HG03039 (cell line): Measurements from ENCODE around the gene EEPD1.

ENCODE experiments used
- ATAC-seq: cut with Tn5 transposase; IDR thresholded peaks from one replicate; pipeline ENCODE4 v1.9.1; 2021; ENCODE audit warnings: mild to moderate bottlenecking, moderate library complexity; ENCODE audit not compliant: unreplicated experiment

EEPD1 gene

DNA sequence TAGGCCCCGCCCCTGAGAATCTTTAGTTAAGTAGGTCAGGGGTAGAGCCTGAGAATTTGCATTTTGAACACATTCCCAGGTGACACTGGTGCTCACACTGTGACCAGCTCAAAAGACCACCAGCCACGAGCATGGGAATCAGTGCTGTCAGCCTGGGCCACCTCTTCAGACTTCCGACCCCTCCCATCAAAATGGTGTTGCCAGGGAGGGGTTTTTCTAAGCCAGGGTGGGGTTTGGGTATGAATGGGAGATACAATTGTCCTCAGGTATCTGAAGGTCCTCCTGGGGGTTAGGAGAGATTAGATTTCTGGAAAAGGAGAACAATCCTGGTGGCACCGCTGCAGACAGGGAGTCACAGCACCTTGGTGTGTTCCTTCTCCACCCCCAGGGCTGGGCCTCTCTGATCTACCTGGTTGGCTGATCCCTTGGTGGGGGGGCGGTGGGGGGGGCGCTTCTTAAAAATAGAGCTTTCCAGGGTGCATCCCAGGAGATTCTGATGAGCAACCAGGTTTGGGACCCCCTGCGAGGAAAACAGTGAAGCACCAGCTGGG, 125.1 kb downstream of the EEPD1 start:
- ATAC-seq = no peak

DNA sequence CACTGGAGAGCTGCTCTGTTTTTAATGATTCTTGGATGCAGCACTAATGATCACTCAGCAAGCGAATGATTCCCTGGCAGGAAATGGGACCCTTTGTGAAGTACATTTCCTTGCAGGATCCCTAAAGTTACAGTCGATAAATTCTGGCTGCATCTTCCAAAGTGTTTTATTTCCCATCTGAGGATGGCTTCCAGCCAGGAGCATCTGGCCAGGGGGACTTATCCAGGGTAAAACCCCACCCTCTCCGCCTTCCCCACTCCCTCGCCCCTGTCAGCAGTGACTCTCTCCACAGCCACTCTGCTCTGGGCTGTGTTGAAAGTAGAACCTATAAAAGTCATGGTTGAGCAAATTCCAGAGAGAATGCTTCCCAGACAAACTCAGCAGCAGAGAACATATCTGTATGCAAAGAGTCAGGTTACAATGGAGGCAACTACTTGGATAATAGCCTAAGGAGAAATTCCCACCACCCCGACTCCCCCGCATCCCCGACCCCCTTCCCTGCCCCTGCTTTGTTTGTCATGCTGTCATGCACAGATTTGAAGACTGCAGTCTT, 125.6 kb downstream of the EEPD1 start:
- no peak for ATAC-seq

DNA sequence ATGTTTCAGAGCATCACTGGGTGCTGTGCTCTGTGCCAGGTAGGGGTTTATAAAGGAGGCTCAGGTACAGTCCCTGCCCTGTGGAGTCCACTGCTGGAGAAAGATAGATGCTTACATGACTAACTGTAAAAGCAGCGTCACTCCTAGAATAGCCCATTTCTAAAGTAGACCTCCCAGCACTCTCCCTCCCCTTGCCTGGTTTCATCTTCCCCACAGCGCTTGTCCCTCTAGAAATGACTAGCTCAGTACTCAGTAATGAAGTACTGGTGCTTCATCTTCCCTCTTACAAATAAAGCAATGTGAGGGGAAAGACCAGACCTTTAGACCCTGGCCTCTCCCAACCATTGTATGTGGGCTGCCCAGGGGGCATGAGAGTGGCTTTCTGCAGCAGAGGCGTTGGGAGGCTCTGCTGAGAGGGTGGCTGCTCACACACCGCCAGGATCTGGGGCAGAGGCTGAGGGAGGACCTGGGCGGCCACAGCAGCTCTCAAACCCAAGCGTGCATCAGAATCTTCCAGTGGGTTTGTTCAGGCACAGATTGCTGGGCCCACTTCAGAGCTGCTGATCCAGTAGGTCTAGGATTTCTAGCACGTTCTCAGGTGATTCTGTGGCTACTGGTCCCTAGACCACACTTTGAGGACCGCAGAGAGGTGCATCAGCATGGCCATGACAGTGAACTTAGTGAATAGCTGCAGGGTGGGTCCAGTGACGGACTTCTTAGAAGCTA, 126.3 kb downstream of the EEPD1 start:
- peak; percentile 79 for ATAC-seq

DNA sequence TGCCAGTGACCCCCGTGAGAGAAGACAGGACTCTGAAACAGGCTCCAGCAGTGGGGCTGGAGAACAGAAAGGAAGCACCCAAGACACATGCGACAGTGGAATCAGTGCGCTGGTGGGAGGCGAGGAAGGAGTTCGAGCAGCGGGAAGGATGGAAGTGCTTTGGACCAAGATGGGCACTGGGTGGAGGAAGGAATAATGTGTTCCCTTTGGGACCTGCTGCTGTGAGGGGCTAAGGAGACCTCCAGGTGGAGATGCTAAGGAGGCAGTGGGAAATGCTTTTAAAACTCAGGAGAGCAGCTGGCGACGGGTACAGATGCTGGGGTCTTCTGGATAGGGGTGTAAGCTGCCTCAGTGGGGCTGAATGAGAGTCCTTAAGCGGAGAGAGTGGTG, 126.9 kb downstream of the EEPD1 start:
- no peak for ATAC-seq

DNA sequence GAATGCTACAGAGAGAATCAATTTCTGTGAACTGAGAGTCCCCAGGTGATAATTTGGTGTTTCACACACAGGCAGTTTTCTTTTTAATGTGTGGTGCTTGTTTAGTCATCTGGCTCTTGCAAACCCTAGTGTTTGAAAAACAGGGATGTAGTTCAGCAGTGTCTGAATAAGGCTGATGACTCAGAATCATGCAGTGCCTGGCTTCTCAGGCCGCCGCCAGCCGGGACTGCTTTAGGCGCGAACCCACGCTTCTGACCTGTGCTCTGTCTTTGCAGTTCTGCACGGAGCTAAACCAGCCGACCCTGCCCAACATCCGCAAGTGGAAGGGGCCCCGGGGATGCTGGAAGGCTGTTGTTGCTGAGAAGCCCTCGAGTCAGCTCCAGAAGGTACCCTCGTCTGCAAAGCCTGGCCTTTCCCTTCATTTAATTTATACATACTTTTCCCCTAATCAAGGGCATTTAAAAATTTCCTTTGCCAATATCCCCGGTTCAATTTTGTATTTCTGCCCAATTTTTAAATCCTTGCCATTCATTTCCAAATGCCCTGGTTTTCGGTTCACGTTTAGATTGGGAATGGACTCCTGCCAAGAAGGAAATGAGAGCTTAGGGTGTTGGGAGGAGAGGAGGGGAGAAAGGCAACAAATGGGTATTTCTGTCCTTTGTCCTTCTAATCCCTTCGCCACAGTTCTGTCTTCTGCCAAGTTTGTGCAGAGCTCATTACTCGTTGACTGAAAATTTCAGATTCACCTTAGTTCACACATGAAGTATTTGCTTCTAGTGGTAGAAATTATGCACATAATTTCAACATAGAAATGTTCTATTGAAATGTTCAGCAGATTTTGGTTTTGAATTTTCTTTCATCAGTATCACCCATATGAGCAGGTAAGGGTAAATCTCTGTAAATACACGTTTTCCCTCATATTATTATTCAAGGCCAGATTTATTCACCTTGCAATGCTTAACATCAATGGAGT, 128.1 kb downstream of the EEPD1 start:
- ATAC-seq = peak; percentile 45

DNA sequence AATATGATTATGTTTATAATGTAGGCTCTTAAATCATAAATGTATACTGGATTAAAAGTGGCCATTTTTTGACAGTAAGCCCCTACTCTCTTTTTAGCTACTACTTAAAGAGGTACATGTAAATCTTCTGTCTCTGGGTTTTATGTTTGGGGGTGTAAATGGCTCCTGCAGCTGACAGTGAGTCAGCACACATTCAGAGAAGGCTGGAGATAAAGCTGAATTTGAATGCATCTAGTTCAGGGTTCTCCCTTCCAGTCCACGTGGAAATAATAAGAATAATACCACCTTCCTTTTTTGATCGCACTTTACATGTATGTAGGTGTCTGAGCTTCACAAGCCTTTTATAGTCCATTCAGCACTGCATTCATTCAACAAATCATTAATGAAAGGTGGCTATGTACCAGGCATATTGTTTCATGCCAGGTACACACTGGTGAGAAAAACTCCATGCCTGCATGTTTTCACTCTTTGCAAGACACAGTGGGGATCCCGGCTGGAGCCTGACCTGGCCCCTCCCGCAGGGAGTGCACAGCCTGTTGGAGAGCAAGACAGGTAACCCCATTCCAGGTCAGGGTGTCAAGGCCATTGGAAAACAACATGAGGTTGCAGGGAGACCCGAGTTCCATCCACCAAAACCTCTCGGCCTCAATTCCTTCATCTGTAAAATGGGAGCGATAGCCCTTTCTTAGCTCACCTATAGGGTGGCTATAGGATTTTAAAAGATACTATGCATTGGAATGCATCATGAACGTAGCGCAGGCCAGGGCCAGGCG, 129.1 kb downstream of the EEPD1 start:
- ATAC-seq = no peak

DNA sequence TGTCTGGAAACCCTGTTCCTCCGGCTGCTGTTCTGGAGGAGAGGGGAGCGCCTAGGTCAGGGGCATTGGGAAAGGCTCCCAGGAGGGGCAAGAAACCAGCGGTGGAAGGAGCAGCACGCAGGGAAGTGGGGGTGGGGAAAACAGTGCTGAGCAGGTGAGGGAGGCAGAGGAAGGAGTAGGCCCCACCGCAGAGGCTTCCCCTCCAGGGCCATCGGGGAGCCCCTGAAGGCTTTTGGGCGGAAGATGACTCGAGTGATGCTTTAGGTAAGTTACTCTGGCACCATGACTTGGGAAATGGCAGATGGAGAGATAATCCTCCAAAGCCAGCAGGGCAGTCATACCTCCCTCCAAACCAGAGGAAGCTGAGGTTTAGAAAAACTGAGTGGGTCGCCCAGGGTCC, 130.1 kb downstream of the EEPD1 start:
- no peak for ATAC-seq

DNA sequence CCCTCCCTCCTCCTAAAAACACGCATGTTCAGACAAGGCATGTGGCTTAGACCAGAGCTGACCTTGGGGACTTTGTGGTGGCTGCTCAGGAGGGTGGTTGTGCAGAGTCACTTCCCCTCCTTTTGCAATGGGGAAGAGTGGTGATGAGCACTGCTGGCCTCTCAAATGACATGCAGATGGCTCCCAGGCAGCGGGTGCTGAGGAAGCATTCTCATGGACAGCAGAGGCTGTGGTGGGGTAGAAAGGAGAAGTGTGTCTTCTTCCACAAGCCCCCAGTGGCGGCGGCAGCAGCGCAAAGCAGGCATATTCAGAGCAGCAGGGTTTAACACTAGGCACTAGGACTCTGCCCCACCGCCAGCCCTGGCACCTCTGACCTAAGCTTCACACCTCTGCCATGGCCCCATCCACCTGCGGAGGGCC, 130.7 kb downstream of the EEPD1 start:
- peak; percentile 31 for ATAC-seq

DNA sequence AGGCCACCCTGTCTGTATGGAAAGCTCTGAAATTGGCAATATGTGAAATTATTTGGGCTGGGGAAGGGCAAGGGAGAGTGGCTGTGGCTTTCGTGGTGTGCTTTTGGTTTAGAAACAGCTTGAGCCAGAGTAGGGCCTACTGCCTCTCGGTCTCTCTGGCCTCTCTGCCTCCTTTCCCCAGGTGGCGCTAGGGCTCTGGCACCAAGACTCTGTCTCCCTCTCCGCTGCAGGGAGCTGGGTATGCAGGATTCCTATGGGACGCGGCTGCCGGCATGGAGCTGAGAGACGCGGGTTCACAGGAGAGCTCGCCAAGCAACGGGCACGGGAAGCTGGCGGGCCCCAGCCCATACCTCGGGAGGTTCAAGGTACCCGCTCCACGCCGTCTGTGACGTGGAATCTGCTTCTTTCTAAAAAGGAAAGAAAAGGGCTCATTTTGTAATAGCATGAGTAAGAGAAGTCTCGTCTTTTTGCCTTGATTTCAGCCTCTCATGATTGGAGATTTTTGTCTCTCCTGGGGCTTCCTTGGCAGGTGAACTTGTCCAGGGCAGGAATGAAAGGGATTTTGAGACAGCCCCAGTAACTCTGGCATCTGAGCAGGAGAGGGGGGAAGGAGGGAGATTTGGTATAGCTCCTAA, 131.5 kb downstream of the EEPD1 start:
- no peak for ATAC-seq

DNA sequence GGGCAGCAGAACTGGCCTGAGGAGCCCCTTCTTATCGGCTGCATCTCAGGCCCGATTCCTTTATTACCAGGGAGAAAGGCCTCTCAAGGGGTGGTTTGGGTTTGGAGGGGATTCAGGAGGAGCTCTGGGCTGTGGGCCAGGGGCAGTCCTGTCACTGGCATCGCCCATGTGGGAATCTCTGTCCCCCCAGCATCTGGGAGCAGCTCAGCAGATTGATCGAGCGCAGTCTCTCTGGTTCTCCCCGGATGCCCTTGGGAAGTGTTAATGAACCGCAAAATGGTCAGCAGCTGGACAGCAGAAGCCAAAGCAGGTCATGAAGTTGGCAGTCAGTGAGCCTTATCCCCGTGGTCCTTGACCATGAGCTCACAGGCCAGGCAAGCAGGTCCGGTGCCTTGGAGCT, 132.2 kb downstream of the EEPD1 start:
- ATAC-seq = no peak

DNA sequence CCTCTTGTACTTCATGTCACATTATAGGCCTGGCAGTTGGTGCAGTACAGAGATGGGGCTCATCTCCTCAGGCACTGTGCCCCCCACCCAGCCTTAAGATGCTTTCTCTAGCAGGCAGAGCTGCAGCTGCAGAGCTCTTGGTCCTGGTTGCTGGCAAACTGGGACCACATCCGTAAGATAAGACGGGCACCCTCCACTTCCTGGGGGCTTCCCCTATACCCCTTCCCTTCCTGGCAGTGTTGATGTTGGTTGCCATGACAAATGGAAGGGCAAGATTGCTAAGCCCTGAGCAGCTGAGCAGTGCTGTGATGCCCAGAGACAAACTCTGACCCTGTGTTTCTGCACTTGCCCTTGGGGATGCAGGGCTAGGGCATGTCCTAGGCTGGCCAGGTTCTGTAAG, 133.2 kb downstream of the EEPD1 start:
- no peak for ATAC-seq

DNA sequence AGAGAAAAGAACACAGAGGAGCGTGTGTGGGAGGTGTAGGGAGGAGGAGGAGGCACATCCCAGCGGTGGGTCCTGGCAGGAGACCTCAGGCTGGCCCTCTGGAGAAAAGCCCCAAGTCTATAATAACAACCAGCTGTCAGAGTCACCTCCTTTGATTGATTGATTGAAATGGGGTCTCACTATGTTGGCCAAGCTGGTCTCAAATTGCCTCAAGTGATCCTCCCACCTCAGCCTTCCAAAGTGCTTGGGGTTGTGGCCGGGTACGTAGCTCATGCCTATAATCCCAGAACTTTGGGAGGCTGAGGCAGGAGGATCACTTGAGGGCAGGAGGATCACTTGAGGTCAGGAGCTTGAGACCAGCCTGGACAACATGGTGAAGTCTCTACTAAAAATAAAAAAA, 133.6 kb downstream of the EEPD1 start:
- ATAC-seq = no peak

DNA sequence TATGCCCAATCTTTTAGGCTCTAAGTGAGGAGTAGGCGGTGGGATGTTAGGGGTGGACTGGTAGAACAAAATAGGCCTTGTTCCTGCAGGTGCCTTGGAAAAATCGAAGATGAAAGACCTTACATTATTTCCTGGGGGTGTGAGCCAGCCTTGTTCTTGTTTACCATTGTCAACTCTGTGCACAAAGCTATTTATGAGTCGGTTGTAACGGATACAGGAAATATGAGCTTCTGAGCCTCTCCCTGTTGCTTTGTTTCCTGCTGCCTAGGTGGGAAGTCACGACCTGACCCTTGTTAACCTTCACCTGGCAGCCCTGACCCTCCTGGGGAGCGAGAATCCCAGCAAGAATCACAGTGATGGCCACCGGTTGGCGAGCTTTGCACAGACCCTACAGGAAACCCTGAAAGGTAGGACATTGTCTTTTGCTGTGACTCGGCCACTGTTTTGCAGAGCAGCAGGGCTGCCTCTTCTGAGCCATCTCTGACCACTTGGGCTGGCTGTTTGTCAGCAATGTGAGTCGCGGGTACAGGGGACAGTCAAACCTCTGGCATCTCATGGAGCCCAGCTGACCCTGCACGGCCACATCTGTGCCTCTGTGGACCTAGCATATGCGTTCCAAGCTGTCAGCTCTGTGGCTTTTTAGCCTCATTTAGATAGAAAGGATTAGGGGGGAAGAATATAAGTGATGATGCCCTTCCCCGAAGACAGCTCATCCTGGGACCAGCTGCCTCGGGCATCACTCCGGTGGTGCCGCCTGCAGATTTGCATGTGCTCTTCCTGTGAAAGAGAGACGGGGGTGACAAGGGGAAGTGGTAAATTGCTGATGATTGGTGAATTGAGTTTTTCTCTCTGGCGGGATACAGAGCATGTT, 134.6 kb downstream of the EEPD1 start:
- ATAC-seq = no peak

DNA sequence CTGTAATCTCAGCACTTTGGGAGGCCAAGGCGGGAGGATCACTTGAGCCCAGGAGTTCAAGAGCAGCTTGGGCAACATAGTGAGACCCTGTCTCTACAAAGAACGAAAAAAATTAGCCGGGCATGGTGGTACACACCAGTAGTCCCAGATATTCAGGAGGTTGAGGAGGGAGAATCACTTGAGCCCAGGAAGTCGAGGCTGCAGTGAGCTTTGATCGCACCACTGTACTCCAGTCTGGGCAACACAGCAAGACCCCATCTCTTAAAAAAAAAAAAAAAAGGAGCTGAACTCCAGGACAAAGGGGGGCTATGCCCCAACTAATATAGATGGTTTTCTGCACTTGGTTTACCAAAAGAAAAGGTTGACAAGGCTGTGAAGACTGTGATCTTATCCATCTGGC, 135.4 kb downstream of the EEPD1 start:
- no peak for ATAC-seq

DNA sequence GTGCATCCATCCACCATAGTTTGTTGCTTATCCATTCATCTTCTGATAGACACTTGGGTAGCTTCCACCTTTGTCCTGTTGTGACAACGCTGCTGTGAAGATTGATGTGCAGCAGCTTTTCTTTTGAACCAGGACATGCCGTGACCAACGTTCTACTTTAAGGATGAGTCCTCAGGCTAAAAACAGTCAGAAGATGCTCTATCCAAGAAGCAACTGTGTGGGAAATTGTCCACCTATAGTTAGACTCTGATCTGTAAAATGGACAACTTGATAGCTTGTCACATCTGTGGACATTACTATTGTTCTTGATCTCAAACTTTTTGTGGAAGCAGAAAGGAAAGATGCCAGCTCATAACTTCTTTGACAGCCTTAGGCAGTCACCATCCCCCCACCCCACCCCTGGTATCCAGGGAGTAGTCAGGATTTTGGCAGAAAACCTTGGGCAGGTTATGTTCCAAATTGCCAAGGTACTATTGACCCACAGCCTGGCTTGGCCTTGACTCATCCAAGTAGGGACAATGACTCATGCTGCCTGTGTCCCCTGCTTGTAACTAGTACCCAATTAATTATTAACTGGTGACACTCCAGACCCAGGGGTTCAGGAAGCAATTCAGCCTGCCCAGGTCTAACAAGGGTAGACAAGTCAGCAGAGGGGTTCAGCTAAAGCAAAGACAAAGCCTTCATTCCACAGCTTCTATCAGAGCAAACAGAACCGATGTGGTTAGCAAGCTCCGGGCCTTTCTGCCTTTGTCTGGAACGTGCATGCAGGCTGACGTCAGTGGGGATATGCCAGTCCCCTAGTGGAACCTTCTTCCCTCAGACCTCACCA, 137.0 kb downstream of the EEPD1 start:
- ATAC-seq = no peak

DNA sequence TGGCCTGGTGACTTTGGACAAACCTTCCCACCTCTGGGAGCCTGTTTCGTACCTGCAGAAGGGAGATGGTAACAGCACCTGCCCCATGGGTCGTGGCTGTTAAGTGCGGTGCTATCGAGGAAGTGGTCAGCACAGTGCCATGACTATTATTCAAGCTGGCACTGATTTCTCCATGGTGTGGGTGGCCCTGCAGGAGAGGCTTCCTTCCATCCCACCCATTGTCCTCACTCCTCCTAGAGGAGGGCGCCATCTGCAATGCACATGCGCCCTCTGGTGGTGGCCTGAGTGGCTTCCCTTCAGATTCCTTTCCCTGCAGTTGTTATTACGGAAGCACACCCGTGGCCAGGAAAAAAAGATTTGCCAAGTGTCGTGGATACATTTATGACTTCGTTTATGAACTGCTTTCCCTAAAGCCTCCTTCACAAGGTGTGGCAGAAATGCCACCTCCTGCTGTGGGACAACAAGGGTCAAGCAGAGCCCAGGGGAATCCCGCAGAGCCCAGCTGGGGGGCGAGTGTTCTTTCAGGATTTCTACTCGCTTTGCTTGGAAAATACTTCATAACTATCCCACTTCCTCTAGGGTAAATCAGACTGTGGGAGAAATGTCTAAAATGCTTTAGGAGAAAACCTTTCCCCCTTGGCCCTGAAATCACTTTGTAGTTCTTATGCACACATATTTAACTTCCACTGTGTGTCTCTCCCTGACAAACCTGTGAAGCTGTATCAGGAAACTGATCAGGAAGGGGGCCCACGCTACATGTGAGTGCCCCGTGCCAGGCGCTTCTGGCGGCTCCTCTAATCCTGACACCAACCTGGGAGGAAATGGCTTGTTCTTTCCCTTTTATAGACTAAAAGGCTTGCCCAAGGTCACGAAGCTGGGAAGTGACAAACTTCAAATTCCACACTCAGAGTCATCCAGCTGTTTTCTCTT, 138.6 kb downstream of the EEPD1 start:
- ATAC-seq = no peak

DNA sequence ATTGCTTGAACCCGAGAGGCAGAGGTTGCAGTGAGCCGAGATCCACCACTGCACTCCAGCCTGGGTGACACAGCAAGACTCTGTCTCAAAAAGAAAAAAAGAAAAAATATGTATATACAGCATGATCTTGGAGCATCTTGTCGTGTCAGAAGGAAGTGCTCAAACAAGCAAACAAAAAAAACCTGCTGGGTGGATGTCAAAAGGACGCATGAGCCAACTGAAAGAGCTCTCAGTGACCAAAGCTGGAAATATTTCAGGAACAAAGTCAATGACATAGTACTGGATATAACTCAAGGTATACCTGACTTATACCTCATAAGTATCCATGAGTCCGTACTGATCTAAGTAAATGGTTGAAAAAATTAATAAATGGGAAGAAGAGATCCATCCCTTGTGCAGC, 142.0 kb downstream of the EEPD1 start:
- ATAC-seq = no peak
